NCI-H460 (cell line): Measurements from ENCODE around the gene JAML. TPM values are rescaled to one million over a fixed set of nuclear protein-coding genes. Genes with fewer than 3 reads are reported as not detected.

Source experiments
- DNase-seq: peaks from one replicate; pipeline ENCODE4 v3.0.0-alpha.2; 2016; ENCODE audit warnings: low read depth; ENCODE audit errors: extremely low read depth
- polyA plus RNA-seq: library from polyadenylated mRNA; depleted of rRNA; stranded (reverse); fragments of >200 nt; gene quantifications from 2 replicates; pipeline ENCODE4 v1.2.3, GENCODE V29; 2014; cell fraction: nucleus; rRNA removed
- total RNA-seq: library from RNA; depleted of rRNA; stranded (reverse); fragments of >200 nt; shearing (Covaris generic); gene quantifications from 2 replicates; pipeline ENCODE4 v1.2.3, GENCODE V29; 2014; rRNA removed

JAML gene, protein sequence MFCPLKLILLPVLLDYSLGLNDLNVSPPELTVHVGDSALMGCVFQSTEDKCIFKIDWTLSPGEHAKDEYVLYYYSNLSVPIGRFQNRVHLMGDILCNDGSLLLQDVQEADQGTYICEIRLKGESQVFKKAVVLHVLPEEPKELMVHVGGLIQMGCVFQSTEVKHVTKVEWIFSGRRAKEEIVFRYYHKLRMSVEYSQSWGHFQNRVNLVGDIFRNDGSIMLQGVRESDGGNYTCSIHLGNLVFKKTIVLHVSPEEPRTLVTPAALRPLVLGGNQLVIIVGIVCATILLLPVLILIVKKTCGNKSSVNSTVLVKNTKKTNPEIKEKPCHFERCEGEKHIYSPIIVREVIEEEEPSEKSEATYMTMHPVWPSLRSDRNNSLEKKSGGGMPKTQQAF
- not detected in 2 replicates for total RNA-seq
- polyA plus RNA-seq: not detected in 2 replicates

DNA sequence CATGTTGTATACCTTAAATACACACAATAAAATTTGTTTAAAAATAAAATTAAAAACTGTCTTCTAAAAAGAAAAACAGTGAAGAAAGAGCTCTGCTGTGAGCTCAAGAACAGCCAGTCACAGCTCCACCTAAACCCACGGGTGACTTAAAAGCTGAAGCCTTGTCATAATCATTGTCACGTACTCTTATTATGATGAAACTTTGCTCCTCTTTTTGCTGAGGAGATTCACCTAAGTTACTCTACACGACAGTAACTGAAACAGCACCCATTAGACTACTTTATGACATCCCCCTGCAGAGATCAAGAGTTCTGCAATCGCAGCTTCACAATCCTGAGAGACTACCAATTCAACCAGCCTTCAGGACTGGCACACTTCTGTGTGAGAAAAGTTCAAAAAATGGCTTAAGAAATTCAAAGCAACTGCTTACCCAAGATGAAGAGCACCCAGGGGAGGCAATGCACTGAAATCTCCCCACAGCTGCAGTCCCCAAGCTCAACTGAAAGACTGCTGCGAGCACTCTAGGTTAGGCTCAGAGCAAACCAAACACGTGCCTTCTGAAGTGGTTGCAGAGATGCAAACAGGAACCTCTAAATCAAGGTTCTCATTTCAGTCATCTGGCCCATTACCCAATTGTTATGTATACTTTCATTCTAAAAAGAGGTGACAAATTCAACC, at the start of gene JAML:
TSS of gene JAML (minus strand) at position 501 of the 678 bp plus-strand sequence. CDS start 10,145 bp downstream, outside the sequence.
- DNase-seq: no peak

DNA sequence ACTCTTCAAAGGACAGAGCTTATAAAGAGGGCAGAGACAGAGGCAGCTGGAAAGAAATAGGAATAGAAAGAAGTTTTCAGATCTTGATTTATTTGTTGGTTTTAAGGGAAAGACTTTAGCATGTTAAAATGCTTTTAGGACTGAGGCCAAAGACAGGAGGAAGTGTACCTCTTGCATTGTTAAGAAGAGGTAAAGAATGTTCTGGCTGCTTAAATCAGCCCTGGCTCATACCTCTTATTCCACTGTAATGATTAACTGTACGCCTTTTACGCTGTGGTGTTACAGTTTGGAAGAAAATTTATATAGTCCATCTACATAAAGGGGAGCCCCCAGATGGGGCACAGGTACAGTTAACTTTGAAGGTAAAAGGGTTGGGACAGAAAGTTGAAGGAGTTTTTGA, 49.4 kb upstream of the JAML start:
- no peak for DNase-seq

DNA sequence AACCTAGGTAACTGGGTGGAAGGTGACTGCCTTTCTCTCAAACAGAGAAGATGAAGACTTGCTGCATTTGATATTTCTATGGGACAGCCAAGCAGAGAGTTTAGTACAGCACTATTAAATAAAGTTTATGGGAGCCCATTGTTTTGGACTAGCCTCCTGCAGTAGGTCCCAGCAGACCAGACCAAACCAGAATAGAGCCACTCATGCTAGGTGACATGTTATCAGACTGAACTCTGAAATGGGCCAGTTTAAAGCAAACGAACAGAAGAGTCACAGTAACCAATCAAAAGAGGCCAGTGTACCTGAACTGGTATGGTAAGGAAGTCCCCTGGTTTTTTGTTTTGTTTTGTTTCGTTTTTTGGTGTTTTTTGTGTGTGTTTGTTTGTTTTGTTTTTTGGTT, 47.2 kb upstream of the JAML start:
- no peak for DNase-seq

DNA sequence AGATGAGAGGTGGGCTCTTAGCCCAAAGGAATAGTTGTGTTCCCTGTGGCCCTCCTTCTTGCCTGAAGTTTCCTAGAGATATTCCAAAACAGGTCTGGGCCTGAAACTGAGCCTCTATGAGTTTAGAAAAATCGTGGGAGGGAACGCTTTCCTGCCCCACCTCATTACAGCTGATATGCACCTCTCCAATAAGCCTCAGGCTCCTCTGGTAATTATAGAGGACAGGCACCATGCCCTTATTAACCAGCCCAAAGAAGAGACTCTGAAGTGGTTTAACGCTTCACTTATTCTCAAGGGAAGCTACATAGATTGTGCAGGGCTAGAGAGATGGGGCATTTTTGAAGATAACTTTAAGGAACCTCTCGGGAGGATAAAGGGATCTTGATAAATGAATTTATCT, 42.7 kb upstream of the JAML start:
- DNase-seq: no peak

DNA sequence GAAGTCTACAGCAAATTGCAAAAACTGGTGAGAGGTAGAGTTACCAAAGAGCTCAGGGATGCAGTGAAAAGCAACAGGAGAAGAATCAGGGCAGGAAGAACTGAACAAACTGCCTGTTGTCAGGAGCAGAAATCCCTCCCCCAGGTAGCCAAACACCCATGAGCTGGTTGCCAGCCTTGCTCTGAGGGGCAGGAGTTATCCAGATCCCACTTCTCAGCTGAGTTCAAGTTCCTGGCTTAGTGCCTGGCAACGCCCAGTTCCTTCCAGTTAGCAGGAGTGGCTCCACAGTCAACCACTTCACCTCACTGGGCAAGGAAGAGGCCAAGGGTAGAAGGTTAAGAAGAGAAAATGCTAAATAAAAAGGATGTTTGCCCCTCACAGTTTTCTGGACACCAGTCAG, 41.1 kb upstream of the JAML start:
- DNase-seq: no peak

DNA sequence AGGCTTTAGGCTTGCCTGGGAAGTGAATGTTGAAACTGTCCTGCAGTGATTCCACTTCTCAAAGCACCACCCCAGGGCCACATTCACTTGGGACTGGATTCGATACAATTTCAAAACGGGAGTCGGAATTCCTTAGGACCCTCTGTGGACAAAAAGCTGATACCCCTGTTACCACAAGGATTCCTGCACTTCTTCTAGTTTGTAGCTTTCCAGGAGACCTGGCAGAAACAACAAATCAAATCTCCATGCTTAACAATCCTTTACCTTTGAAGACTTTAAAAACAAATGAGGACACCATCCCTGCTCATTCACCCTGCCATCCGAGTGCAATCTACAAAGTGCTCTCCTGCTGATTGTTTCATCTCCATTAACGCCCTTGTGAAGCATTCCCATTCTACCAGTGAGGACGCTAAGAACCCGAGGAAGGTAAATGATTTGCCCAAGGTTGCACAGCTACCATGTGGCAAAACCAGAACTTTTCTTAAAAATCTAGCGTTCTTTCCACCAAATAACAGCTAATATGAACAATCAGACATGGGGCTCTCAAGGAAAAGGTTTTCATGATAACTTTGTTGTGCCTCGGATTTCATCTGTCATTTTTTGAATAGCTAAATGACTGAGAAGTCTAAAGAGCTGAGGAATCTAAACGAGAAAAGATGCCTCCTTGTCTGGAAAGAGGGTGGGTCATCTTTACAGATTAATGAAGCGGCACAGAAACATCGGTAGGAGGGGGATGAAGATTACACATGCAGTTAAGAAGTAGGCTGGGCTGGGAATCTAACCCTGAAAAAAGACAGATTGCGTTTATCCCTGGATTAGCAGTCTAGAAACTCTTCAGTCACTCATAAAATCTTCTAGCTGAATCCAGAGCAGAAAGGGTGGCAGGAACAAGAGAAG, 40.0 kb upstream of the JAML start:
- no peak for DNase-seq

DNA sequence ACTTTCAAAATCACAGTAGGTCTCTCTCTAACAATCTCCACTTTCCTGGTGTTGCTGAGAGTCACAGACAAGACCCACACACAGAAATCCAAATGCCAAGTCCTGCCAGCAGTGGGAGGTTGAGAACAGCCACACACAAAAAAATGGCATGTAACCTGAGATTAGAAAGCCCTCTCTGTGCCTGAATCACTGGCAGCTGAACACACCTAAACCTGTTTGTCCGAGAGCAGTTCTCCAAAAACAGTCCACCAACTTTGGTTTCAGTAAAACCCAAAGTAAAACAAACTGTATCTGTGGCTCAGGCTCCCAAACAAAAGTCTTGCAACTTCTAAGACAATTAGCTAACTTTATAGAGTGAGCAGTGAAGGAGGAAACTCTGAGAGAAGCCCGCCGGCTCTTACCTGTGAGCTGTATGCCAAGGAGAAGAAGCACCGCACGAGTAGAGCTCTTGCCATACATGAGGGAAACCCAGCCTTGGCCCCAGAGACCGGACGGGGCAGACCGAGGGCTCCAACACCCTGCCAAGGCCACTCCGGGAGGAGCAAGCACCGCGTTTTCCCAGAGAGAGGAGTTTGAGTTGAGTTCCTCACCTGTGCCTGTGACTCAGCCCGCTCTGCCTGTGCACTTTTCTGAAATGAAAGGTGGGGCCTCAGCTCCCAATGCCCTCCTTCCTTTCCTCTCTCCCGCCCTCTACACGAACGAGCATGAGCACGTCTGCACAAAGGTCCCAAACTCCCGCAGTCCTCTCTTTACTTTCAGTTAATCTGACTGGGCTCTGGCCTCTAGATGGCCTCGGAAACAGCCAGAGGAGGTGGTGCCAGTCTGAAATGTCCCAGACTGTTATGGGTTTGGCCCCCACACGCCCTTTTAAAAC, 39.1 kb upstream of the JAML start, which contains the start of gene MPZL2:
TSS of gene MPZL2 (minus strand) at position 603 of the 874 bp plus-strand sequence. CDS start at position 459, 144 bp downstream.
- DNase-seq: no peak

DNA sequence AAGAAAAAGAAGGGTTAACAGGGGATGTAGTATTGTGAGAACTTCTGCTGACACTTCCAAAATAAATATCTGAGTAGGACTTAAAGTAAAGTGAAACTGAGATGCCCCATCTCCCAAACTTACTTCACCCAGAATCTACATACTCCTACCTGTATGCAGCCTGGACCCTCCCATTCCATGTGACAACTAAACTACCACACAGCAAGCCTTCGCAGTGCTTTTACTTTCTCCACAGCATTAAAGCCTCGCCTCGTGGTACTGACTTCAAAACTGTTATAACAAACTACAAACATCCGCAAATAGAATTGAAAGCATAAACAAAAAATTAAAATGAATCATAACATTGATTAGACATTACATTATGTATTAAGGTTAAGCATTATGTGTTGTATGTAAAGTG, 38.3 kb upstream of the JAML start:
- no peak for DNase-seq

DNA sequence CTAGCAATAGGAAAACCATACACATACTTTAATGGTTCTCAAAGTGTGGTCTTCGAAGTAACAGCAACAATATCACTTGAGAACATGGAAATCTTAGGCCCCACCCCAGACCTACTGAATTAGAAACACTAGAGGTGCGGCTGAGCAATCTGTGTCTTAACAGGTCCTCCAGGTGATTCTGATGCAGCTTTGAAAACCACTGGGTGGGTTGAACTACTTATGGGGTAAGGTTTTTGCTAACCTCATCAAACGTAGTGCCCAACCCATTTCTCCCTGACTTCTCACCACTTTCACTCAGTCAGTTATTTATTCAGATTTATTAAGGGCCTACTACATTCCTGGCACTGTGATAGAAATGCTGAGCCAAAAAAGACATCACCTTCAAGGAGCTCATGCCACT, 35.5 kb upstream of the JAML start:
- no peak for DNase-seq

DNA sequence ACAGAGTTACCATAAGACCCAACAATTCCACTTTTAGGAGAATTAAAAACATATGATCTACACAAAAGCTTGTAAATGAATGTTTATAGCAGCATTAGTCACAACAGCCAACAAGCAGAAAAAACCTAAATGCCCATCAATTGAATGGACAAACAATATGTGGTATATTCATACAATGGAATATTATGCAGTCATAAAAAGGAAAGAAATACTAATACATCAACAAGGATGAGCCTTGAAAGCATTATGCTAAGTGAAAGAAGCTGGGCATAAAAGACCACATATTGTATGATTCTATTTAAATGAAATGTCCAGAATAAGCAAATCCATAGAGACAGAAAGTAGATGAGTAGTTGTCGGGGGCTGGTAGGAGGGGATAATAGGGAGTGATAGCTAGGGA, 34.3 kb upstream of the JAML start:
- no peak for DNase-seq

DNA sequence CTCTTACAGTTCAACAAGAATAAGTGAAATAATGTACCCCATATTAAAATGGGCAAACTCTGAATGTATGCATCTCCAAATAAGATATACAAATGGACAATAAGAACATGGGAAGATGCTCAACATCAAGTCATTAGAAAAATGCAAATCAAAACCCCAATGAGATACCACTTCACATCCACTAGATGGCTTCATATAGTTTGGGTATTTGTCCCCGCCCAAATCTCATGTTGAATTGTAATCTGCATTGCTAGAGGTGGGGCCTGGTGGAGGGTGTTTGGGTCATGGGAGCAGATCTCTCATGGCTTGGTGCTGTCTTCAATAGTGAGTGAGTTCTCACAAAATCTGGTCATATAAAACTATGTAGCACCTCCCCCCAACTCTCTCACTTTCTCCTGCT, 33.6 kb upstream of the JAML start:
- DNase-seq: no peak

DNA sequence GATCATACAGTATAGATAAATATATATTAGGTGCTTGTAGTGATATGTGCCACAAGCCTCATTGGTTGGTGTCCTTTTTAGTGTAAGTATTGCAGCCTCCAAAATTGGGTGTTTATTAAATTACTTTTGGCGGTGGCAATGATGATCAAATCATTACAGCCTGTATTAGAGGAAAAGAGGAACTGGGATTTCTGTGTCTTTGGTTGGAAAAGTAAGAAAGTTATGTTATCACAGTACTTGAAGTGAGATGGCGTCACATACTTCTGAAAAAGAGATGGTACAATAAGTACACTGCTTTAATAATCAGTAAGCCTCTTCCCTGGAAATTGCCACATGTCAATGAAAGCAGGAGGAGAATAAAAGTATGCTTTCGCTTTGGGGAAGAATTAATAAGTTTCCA, 27.9 kb upstream of the JAML start:
- DNase-seq: no peak

DNA sequence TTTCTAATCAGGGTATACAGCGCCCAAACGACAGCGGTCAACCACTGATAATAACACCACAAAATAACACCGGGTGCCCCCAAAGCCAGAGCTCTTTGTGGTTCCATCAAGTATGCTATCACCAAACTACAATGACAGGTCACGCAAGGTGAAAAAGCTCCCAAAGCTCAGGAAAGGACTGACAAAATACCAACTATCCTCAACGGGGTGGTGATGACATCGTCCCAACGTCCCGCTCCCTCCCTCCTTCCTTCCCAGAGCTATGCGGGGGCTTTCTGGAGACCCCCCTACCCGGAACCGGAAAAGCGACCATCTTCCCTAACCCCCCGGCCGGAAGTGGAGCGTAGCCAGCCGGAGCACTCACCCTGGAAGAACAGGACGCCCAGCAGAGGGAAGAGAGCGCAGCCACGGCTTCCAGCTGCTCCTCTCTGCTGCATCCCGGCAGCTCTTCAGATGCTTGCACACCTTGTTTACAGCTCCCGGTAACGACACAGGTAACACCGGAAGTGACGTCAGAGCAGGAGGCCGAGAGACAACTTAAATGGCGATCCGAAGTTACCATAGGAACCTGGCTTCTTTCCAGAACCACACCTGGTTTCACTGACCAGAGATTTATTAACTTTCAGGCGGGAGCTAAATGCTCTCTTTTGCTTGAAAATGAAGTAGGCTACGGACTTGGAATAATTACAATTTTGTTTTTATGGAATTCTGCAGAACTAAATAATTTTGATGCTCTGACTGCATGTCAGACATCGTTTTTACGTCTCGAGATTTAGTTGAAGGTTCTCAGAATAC, 27.2 kb upstream of the JAML start, which contains the start of gene MPZL3:
TSS of gene MPZL3 (minus strand) at position 508 of the 795 bp plus-strand sequence. CDS start at position 437, 71 bp downstream.
- peak; percentile 68 for DNase-seq

DNA sequence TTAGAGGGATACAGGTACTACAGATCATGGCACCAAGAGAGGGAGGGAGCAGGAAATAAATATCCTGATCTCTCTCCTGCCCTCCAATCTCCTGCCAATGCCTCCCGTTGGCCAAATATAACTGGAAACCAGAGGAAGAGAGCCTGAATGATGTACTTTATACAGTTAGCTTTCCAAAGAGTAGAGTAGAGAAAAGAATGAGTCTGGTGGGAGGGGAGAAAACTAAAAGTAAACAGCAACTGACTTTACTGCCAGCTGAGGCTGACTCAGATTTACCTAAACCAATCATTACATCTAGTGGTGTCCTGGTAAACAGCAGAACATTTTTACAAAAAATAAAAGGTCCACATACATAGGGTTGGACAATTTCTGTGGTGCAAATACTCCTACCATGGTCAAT, 22.2 kb upstream of the JAML start:
- DNase-seq: no peak

DNA sequence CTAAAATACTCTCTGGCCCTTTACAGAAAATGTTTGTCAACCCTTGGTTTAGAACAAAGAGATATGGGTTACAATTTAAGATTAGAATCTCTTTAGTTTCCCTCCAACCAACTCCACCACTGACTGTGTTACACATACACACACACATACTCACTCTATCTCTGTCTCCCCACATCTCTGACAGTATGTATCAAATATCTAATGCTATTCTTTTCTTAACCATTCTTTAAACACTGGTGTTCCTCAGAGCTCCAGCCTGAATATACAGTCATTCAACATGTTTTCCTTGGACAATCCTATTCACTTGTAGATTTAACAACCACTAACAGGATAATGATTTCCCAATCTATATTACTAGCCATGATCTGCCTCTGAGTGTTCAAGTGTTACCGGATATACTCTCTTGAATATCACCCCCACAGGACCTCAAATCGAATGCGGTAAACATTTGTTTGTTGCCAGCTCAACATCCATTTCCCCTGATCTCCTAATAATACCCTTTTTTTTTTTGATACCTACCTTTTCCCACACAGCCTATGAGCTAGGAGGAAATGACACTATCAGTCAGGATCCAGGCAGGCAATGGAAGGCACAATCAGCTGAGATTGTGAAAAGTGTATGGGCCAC, 21.2 kb upstream of the JAML start:
- no peak for DNase-seq

DNA sequence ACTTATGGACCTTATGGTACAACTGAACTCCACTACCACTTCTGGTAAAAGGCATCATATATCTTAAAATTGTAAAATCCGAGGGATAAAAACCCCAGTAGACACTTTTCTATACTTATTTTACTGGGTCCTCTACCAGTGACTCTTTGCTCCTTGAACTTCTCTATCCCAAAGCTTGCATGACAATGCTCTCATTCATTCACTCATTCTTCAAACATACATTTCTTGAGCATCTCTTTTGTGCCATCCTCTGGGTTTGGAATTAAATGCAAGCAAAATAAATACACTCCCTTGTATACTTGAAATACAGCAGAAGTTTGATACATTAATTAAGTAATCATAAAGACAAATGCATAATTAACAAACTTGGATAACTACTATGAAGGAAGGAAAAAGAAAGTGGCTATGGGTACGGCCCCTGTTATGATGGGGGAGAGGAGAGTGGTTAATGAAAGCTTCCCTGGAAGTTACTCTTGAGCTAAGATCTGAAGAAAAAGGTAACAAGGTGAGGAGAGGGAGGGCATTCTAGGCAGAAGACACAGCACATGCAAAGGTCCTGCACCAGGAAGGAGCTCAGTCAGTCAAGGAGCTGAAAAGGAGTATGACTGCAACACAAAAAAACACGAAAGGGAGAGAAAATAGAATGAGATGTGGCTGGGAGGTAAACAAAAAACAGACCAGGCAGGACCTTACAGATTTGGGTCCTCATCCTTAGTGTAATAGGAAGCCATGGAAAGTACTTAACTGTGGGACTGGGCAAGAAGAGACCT, 19.4 kb upstream of the JAML start:
- DNase-seq: no peak

DNA sequence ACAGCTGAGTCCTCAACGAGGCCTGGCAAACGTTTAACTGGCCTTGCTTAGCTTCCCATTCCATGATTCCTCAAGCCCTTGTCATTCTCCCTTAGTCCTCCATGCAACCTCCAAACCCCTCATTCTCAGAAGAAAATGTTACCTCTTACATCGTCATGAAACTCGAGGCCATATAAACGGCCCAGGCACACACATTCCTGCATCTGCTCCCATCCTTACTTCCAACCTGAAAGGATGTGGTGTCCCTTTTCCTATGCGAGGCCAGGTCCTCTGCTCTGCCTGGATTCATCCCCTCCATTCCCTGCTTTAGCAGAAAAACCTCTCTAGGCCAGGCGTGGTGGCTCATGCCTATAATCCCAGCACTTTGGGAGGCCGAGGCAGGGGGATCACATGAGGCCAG, 18.4 kb upstream of the JAML start:
- no peak for DNase-seq

DNA sequence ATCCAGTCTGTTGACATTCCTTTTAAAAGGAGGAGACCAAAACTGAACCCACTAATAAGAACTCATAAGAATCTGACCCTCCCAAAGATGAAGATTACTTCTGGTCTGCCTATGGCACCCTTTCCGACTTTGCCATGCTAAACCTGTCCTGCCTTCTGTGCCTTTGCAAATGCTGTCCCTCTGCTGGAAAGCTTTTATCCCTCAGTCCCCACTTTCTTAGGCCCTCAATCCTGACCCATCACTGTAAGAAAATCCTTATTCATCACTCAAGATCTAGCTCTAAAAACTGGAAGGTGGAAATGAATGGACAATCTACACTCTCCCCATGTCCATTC, 16.9 kb upstream of the JAML start:
- no peak for DNase-seq
